ENCODE measurements around the gene LRRTM3. TPM values are rescaled to one million over a fixed set of nuclear protein-coding genes. Genes with fewer than 3 reads are reported as not detected.

LRRTM3 gene
- total and polyA plus RNA-seq, 2 donors: 0.02 to 0.05 TPM

GRCh38 chr10:67114945-67115344, 189.1 kb downstream of the LRRTM3 start:
- Histone ChIP-seq H3K4me3 (ENCODE audit: low read length in 2 of 2) (no peak overlapping the region), H3K9me3 (ENCODE audit: control insufficient read depth in 2 of 2, insufficient read depth in 1 of 2, low read length in 1 of 2) (no peaks in the 10 kb centered on the region), H3K4me1 (ENCODE audit: control insufficient read depth in 2 of 2, insufficient read depth in 2 of 2, low read length in 2 of 2) (no peaks in the 10 kb centered on the region), H3K27me3 (ENCODE audit: control insufficient read depth in 2 of 2, insufficient read depth in 1 of 2, low read length in 1 of 2) (no peaks in the 10 kb centered on the region), H3K27ac (ENCODE audit: low read depth in 1 of 2, low read length in 1 of 2) (no peak overlapping the region), H3K36me3 (ENCODE audit: control insufficient read depth in 2 of 2, insufficient read depth in 2 of 2, low read length in 1 of 2) (no peaks in the 10 kb centered on the region)
- DNase-seq (ENCODE audit: low read depth in 6 of 9, low spot score in 9 of 9): no peak
- WGBS: 95% methylated on average over 2 of the region's 2 CpGs

DNA sequence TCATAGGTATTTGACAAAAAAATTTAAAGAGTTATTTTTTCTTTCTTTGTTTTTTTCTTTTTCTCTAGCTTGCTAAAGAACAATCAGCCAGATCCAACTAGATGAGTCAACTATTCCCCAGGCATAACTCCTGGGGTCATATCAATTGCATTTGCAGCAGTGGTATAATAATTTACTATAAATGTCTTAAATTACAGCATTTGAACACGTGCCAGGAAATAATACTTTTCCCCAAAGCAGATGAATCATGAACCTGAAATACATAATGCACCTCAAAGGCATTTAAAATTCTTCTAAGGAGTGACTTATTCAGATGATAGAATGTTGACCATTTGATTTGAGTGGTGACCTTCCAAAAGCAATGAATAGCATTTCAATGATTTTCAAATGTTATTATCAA, 190.1 kb downstream of the LRRTM3 start:
- no peak for DNase-seq (ENCODE audit: low read depth in 6 of 9, low spot score in 9 of 9)
- H3K4me3 ChIP-seq (ENCODE audit: low read length in 2 of 2): no peak overlapping the region
- H3K27ac ChIP-seq (ENCODE audit: low read depth in 1 of 2, low read length in 1 of 2): no peak overlapping the region
- 74% methylated on average over 1 of the region's 1 CpG for WGBS
- no peaks in the 10 kb centered on the region for H3K27me3 ChIP-seq (ENCODE audit: control insufficient read depth in 2 of 2, insufficient read depth in 1 of 2, low read length in 1 of 2)
- H3K36me3 ChIP-seq (ENCODE audit: control insufficient read depth in 2 of 2, insufficient read depth in 2 of 2, low read length in 1 of 2): no peaks in the 10 kb centered on the region
- H3K4me1 ChIP-seq (ENCODE audit: control insufficient read depth in 2 of 2, insufficient read depth in 2 of 2, low read length in 2 of 2): no peaks in the 10 kb centered on the region
- no peaks in the 10 kb centered on the region for H3K9me3 ChIP-seq (ENCODE audit: control insufficient read depth in 2 of 2, insufficient read depth in 1 of 2, low read length in 1 of 2)

DNA sequence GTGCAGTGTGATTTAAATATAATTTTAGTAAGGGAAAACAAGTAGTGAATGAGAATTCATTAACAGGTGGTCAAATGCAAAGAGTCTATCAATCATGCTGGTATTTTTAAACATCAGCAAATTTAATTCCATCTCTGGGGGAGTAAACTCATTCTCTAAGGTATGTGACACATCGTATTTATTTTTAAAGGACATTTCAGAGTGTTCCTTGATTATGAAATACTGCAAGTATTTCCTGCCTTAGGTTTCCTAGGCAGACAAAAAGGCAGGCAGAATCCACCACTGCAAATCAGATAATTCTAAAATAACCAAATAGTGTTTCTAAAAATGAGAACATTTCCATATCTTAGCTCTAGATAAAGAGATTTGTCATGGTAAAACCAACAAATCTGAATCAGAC, 193.8 kb downstream of the LRRTM3 start:
- H3K4me1 ChIP-seq (ENCODE audit: control insufficient read depth in 2 of 2, insufficient read depth in 2 of 2, low read length in 2 of 2): no peaks in the 10 kb centered on the region
- H3K27ac ChIP-seq (ENCODE audit: low read depth in 1 of 2, low read length in 1 of 2): no peak overlapping the region
- H3K9me3 ChIP-seq (ENCODE audit: control insufficient read depth in 2 of 2, insufficient read depth in 1 of 2, low read length in 1 of 2): no peaks in the 10 kb centered on the region
- no peak overlapping the region for H3K4me3 ChIP-seq (ENCODE audit: low read length in 2 of 2)
- 82% methylated on average over 1 of the region's 1 CpG for WGBS
- no peak for DNase-seq (ENCODE audit: low read depth in 6 of 9, low spot score in 9 of 9)
- no peaks in the 10 kb centered on the region for H3K27me3 ChIP-seq (ENCODE audit: control insufficient read depth in 2 of 2, insufficient read depth in 1 of 2, low read length in 1 of 2)
- no peaks in the 10 kb centered on the region for H3K36me3 ChIP-seq (ENCODE audit: control insufficient read depth in 2 of 2, insufficient read depth in 2 of 2, low read length in 1 of 2)

DNA sequence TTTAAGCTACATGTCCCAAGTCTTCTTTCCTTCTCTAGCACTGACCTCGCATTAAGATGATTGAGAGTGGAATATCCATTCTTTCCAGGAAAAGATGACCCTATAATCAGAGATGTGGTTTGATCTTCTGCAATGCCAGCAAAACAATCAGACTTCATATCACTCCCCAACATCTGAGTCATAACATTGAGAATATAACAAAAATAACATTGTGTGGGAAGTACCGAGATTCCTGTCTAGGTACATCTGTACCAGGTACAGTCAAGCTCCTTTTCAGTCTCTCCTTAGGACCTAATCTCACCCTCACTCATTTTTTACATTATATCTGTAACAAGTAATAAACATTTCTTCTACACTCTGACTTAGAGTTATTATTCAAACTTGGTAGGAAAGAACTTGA, 201.6 kb downstream of the LRRTM3 start:
- WGBS: 94% methylated on average over 2 of the region's 2 CpGs
- no peak overlapping the region for H3K4me3 ChIP-seq (ENCODE audit: low read length in 2 of 2)
- no peak overlapping the region for H3K27ac ChIP-seq (ENCODE audit: low read depth in 1 of 2, low read length in 1 of 2)
- H3K4me1 ChIP-seq (ENCODE audit: control insufficient read depth in 2 of 2, insufficient read depth in 2 of 2, low read length in 2 of 2): no peaks in the 10 kb centered on the region
- H3K27me3 ChIP-seq (ENCODE audit: control insufficient read depth in 2 of 2, insufficient read depth in 1 of 2, low read length in 1 of 2): no peaks in the 10 kb centered on the region
- H3K36me3 ChIP-seq (ENCODE audit: control insufficient read depth in 2 of 2, insufficient read depth in 2 of 2, low read length in 1 of 2): no peaks in the 10 kb centered on the region
- DNase-seq (ENCODE audit: low read depth in 6 of 9, low spot score in 9 of 9): no peak
- H3K9me3 ChIP-seq (ENCODE audit: control insufficient read depth in 2 of 2, insufficient read depth in 1 of 2, low read length in 1 of 2): no peaks in the 10 kb centered on the region

DNA sequence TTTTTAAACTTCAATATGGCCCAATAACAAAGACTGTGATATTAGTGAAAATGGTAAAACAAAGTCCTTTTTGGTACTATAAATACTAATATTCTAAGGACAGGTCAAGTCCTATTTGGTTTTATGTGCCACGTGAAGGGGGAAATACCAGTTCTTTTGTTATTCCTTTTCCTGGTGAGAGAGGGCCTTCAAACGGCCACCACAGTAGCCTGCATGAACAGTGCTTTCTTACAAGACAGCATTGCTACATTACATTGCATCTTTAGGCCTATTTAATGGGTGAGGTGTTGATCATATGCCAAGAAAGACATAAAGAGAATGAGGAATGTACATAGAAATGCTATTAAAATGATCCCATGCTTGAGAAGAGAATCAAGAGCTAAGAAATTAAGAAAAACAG, 214.8 kb downstream of the LRRTM3 start:
- no peak for DNase-seq (ENCODE audit: low read depth in 6 of 9, low spot score in 9 of 9)
- WGBS: 77% methylated on average over 2 of the region's 2 CpGs
- Histone ChIP-seq H3K27ac (ENCODE audit: low read depth in 1 of 2, low read length in 1 of 2) (no peak overlapping the region), H3K27me3 (ENCODE audit: control insufficient read depth in 2 of 2, insufficient read depth in 1 of 2, low read length in 1 of 2) (no peaks in the 10 kb centered on the region), H3K9me3 (ENCODE audit: control insufficient read depth in 2 of 2, insufficient read depth in 1 of 2, low read length in 1 of 2) (no peaks in the 10 kb centered on the region), H3K4me1 (ENCODE audit: control insufficient read depth in 2 of 2, insufficient read depth in 2 of 2, low read length in 2 of 2) (no peaks in the 10 kb centered on the region), H3K4me3 (ENCODE audit: low read length in 2 of 2) (no peak overlapping the region), H3K36me3 (ENCODE audit: control insufficient read depth in 2 of 2, insufficient read depth in 2 of 2, low read length in 1 of 2) (no peaks in the 10 kb centered on the region)

- Histone ChIP-seq H3K4me1 (ENCODE audit: control insufficient read depth in 2 of 2, insufficient read depth in 2 of 2, low read length in 2 of 2) (no peaks in the 10 kb centered on the region), H3K36me3 (ENCODE audit: control insufficient read depth in 2 of 2, insufficient read depth in 2 of 2, low read length in 1 of 2) (no peaks in the 10 kb centered on the region), H3K9me3 (ENCODE audit: control insufficient read depth in 2 of 2, insufficient read depth in 1 of 2, low read length in 1 of 2) (no peaks in the 10 kb centered on the region), H3K4me3 (ENCODE audit: low read length in 2 of 2) (no peak overlapping the region), H3K27me3 (ENCODE audit: control insufficient read depth in 2 of 2, insufficient read depth in 1 of 2, low read length in 1 of 2) (no peaks in the 10 kb centered on the region), H3K27ac (ENCODE audit: low read depth in 1 of 2, low read length in 1 of 2) (no peak overlapping the region)
- DNase-seq (ENCODE audit: low read depth in 6 of 9, low spot score in 9 of 9): no peak
- WGBS: 97% methylated on average over 6 of the region's 6 CpGs
These were observed 215.5 kb downstream of the LRRTM3 start for GRCh38 chr10:67141300-67141699.

DNA sequence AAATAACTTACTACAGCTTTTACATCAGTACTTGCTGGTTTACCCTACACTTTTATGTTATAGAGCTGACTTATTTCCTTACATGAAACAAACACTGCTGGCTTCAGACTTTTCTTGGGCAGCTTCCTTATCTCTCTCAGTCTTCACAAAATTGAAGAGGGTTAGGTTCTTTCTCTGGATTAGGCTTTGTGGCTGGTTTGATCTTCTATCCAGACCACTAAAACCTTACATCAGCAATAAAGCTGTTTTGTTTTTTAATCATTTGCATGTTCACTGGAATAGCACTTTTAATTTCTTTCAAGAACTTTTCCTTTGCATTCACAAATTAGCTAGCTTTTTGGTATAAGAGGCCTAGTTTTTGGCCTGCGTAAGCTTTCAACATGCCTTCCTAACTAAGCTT, 218.7 kb downstream of the LRRTM3 start:
- no peaks in the 10 kb centered on the region for H3K27me3 ChIP-seq (ENCODE audit: control insufficient read depth in 2 of 2, insufficient read depth in 1 of 2, low read length in 1 of 2)
- no peaks in the 10 kb centered on the region for H3K36me3 ChIP-seq (ENCODE audit: control insufficient read depth in 2 of 2, insufficient read depth in 2 of 2, low read length in 1 of 2)
- no peak overlapping the region for H3K27ac ChIP-seq (ENCODE audit: low read depth in 1 of 2, low read length in 1 of 2)
- WGBS: 42% methylated on average over 1 of the region's 1 CpG
- no peaks in the 10 kb centered on the region for H3K4me1 ChIP-seq (ENCODE audit: control insufficient read depth in 2 of 2, insufficient read depth in 2 of 2, low read length in 2 of 2)
- no peak overlapping the region for H3K4me3 ChIP-seq (ENCODE audit: low read length in 2 of 2)
- H3K9me3 ChIP-seq (ENCODE audit: control insufficient read depth in 2 of 2, insufficient read depth in 1 of 2, low read length in 1 of 2): no peaks in the 10 kb centered on the region
- DNase-seq (ENCODE audit: low read depth in 6 of 9, low spot score in 9 of 9): no peak
